Effector CD8-positive, alpha-beta T cell (primary cell): Measurements from ENCODE around the gene CHGA.

ENCODE experiments used
- DNase-seq: peaks from one replicate; lab custom pipeline; 2025; lab: John Stamatoyannopoulos, UW

CHGA gene

GRCh38 chr14:92984082-92984788 is 61.3 kb downstream of the CHGA start:
- DNase-seq = no peak
